ENCODE data around the gene CRYGD. TPM values are rescaled to one million over a fixed set of nuclear protein-coding genes. Genes with fewer than 3 reads are reported as not detected.
"Not testable (repeated sequence)": the region's sequence is repeated elsewhere in the genome, so short reads cannot be mapped to it uniquely, and the experiment has no call there.

Gene CRYGD
- polyA plus RNA-seq (2011; rRNA removed), result not detected in 2 replicates
- not detected in 2 replicates for polyA plus RNA-seq (2012; cell fraction: cytosol; rRNA removed)
- polyA plus RNA-seq (2012; cell fraction: nucleus; rRNA removed), result not detected in 2 replicates
- polyA plus RNA-seq (2017; fragmentation: RNase III; extraction: RNeasy Plus Mini Kit Qiagen cat#74134 plus additional on column Dnase treatment), result not detected in 3 replicates
- not detected in 2 replicates for polyA minus RNA-seq (2011; rRNA and poly(A)+ RNA removed)

- peak in 1 of 2 experiments; percentile 23; a peak in 1 of 6 replicates for ATAC-seq
- CTCF ChIA-PET, result interaction anchor here (1.4 kb wide), 1 partner anchor 51 kb away, joined by 6 read pairs; no protein-coding TSS in a partner anchor
- H3K9me3 ChIP-seq; POLR2A ChIA-PET; H3K4me2 ChIP-seq; H3K4me1 ChIP-seq; DNase-seq (ENCODE audit: low read depth in 1 of 2, low spot score in 1 of 2); H3K27ac ChIP-seq; FAIRE-seq; H3K4me3 ChIP-seq: not testable (repeated sequence)
- 84% methylated on average over 29 of the region's 46 CpGs for WGBS (ENCODE audit: missing lambda C conversion rate)
Observed at GRCh38 chr2:208124013-208124715, at the start of gene CRYGD. CRYGD (minus strand) TSS chr2:208124524; CDS start chr2:208124473, 51 bp downstream.

DNA sequence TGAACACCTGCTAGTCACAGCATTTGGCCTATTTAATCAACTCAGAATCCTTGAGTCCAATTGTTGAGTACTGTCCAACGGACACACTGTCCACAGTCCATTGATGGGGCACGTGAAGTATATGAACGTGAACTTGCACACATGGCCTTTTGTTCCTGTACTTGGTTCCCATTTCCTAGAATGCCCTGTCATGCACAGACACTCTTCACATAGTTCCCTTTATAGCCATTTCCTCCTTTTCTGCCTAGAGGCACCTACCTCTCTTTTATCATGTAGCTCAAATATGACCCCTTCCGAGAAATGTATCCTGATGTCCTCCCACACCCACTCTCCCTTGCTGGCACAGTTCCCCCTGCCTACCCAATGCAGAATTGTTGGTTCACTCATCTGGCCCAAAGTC lies 47.8 kb upstream of the CRYGD start:
- Histone ChIP-seq H3K27ac (no peak overlapping the region), H3K4me3 (no peak overlapping the region), H3K4me1 (0 out of 3 replicates have a peak, but pooled peaks cover 3% of the 10 kb centered on the region), H3K4me2 (no peak overlapping the region), H3K9me3 (no peaks in the 10 kb centered on the region)
- WGBS (ENCODE audit: missing lambda C conversion rate), result 80% methylated on average over 4 of the region's 4 CpGs
- FAIRE-seq (no peak), DNase-seq (ENCODE audit: low read depth in 1 of 2, low spot score in 1 of 2) (no peak), ATAC-seq (no peak)
- TF ChIP-seq FOSB (CRISPR knock-in tag; IDR thresholded peaks at IDR 0.05) (no peak), RFX5 (IDR thresholded peaks at IDR 0.05) (no peak), CBX8 (IDR thresholded peaks at IDR 0.05) (no peak), EP300 (IDR thresholded peaks at IDR 0.05) (no peak), JUN (IDR thresholded peaks at IDR 0.05) (no peak), CEBPB (IDR thresholded peaks at IDR 0.05) (no peak)
- ChIA-PET CTCF (no interaction called here), POLR2A (no interaction called here)

DNA sequence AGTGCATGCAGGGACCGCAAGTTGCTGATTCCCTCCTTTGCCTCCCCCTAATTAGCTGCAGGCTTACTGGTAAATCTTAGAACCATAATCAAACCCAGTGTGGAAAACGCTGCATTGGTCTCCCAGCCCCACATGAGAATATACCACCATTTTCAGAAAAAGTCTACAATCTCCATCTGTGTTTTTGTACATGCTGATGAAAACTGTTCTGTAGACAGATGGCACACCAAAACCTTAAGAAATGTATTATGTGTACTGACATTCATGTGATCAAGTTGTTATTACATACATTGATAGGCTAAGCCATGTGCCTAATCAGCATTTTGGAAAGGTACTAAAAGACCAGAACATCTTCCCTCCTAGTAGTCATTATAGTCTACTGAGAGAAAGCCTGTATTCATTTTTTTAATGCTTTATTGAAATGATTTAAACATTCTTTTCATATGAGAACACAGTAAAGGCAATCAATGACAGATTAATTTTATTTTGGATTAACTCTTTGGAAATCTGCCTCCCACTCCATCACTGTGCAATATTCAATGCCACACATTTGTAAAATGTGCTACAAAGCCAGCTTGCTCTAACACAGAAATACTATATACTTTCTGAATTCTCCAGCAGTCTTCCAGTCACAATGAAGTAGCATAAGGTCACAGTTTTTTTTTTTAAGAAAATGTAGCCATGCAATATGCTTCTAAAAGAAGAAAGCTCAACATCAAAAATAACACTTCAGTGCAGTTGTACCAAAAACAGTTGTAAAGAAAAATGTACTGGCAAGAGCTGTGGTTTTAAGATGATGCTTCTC lies 40.8 kb upstream of the CRYGD start:
- no peaks in the 10 kb centered on the region for H3K9me3 ChIP-seq
- no peak overlapping the region for H3K27ac ChIP-seq
- H3K4me2 ChIP-seq, result no peak overlapping the region
- no peaks in the 10 kb centered on the region for H3K4me1 ChIP-seq
- CTCF ChIA-PET, result interaction anchor here (0.8 to 2.1 kb wide), 2 partner anchors 10 to 63 kb away, joined by 3 to 11 read pairs; no protein-coding TSS in a partner anchor
- 45% methylated on average over 2 of the region's 2 CpGs for WGBS (ENCODE audit: missing lambda C conversion rate)
- no peak overlapping the region for H3K4me3 ChIP-seq
- POLR2A ChIA-PET, result no interaction called here
- no peak for DNase-seq (ENCODE audit: low read depth in 1 of 2, low spot score in 1 of 2)
- TF ChIP-seq MAFK (IDR thresholded peaks at IDR 0.05; ENCODE audit: partially characterized antibody), result peak; percentile 71
- TF ChIP-seq EP300 (IDR thresholded peaks at IDR 0.05), result no peak
- ATAC-seq, result no peak; a peak in 1 of 6 replicates
- no peak for FAIRE-seq

- TF ChIP-seq HMGXB4 (CRISPR knock-in tag; IDR thresholded peaks at IDR 0.05; ENCODE audit: borderline replicate concordance) (no peak), EHMT2 (IDR thresholded peaks at IDR 0.05; ENCODE audit: low read depth) (no peak), KDM1A (IDR thresholded peaks at IDR 0.05; ENCODE audit: low read depth) (no peak), ZNF302 (CRISPR knock-in tag; IDR thresholded peaks at IDR 0.05) (no peak), ZC3H11A (IDR thresholded peaks at IDR 0.05) (no peak), FOSB (CRISPR knock-in tag; IDR thresholded peaks at IDR 0.05) (no peak), KDM5A (IDR thresholded peaks at IDR 0.05) (no peak), TFCP2L1 (CRISPR knock-in tag; IDR thresholded peaks at IDR 0.05) (no peak), HOXA7 (CRISPR knock-in tag; IDR thresholded peaks at IDR 0.05) (no peak), HOXB13 (CRISPR knock-in tag; IDR thresholded peaks at IDR 0.05; ENCODE audit: low read depth) (no peak), BHLHE40 (IDR thresholded peaks at IDR 0.05; ENCODE audit: low read depth, low read length) (no peak), HOXB5 (CRISPR knock-in tag; IDR thresholded peaks at IDR 0.05) (no peak), CHD2 (IDR thresholded peaks at IDR 0.05; ENCODE audit: low read length, partially characterized antibody) (no peak)
- POLR2A ChIA-PET, result no interaction called here
- Histone ChIP-seq H3K27ac (no peak within 1 kb of the TSS), H3K4me1 (no peaks in the 10 kb centered on the region), H3K4me3 (no peak within 1 kb of the TSS), H3K9me3 (no peaks in the 10 kb centered on the region), H3K4me2 (no peak within 1 kb of the TSS)
- FAIRE-seq, result no peak
- WGBS (ENCODE audit: missing lambda C conversion rate), result 40% methylated on average over 2 of the region's 2 CpGs
- DNase-seq (ENCODE audit: low read depth in 1 of 2, low spot score in 1 of 2), result no peak
- CTCF ChIA-PET, result interaction anchor here (2.1 kb wide), 1 partner anchor 12 kb away, joined by 11 read pairs; no protein-coding TSS in a partner anchor
- no peak for ATAC-seq
Observed at GRCh38 chr2:208163489-208163888, 39.2 kb upstream of the CRYGD start, which contains the start of gene CRYGA. CRYGA (minus strand) TSS chr2:208163589; CDS start chr2:208163556, 33 bp downstream.

Data from A549 (cell line).